ENCODE results near the gene DNAJC12. TPM values are rescaled to one million over a fixed set of nuclear protein-coding genes. Genes with fewer than 3 reads are reported as not detected.

Gene DNAJC12
- total RNA-seq, 2 experiments from 2014 or later, result not detected

DNA sequence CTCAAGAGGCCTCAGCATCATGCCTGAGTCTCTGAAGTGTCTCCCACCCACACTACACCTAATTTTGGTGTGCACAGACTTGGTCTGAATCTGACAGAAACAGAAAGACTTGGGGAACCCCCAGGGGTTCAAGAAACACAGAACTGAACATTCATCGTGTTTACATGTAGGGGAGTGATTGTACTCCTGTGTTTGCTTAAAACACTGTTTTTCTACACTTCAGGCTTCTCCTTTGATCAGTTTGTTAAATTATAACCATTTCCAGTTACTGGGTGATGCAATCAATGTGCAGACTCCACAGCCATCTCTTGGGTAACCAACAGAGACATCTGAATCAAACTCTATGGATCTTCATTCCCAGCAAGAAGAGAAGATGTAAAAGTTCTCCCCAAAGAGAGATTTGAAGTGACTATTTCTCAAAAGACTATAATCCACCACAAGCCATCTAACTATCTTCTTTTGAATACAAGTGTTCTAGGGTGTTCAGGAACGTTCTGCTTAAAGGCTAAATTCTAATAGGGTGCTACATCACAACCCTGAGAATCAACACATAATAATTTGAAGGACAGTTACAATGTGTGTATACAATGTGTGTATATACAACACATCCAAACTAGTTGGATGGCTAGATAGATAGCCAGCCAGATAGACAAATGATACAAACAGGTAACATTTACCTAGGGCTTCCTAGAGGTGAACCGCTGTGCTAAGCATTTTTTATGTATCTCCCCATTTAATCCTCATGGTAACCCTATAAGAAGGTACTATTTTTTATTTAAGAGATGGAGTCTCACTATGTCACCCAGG lies 34.2 kb downstream of the DNAJC12 start:
- no peaks in the 10 kb centered on the region for H3K36me3 ChIP-seq (ENCODE audit: insufficient read depth, low read length)
- Mint-ChIP-seq H3K4me3 (no peak overlapping the region), H3K9me3 (no peaks in the 10 kb centered on the region), H3K27me3 (no peaks in the 10 kb centered on the region), H3K27ac (no peak overlapping the region), H3K36me3 (ENCODE audit: low read depth) (no peaks in the 10 kb centered on the region), H3K4me1 (ENCODE audit: low read depth) (no peaks in the 10 kb centered on the region)
- CTCF ChIA-PET, result no interaction called here
- intact Hi-C loops (cut with DNase I, micrococcal nuclease), result no loop called here
- ATAC-seq (ENCODE audit: poor library complexity), result no peak
- H3K27ac ChIP-seq (ENCODE audit: low read depth in 1 of 2, low read length in 2 of 2), result no peak overlapping the region
- no peak for TF ChIP-seq CTCF (IDR thresholded peaks at IDR 0.05)
- H3K27me3 ChIP-seq (ENCODE audit: control insufficient read depth in 1 of 2, insufficient read depth in 2 of 2, low read length in 2 of 2), result no peaks in the 10 kb centered on the region
- POLR2A ChIA-PET, result no interaction called here
- no peak for DNase-seq
- H3K4me1 ChIP-seq (ENCODE audit: insufficient read depth, low read length), result no peaks in the 10 kb centered on the region
- no peaks in the 10 kb centered on the region for H3K9me3 ChIP-seq (ENCODE audit: control insufficient read depth in 1 of 2, insufficient read depth in 1 of 2, low read length in 2 of 2)
- H3K4me3 ChIP-seq (ENCODE audit: low read length), result no peak overlapping the region

DNA sequence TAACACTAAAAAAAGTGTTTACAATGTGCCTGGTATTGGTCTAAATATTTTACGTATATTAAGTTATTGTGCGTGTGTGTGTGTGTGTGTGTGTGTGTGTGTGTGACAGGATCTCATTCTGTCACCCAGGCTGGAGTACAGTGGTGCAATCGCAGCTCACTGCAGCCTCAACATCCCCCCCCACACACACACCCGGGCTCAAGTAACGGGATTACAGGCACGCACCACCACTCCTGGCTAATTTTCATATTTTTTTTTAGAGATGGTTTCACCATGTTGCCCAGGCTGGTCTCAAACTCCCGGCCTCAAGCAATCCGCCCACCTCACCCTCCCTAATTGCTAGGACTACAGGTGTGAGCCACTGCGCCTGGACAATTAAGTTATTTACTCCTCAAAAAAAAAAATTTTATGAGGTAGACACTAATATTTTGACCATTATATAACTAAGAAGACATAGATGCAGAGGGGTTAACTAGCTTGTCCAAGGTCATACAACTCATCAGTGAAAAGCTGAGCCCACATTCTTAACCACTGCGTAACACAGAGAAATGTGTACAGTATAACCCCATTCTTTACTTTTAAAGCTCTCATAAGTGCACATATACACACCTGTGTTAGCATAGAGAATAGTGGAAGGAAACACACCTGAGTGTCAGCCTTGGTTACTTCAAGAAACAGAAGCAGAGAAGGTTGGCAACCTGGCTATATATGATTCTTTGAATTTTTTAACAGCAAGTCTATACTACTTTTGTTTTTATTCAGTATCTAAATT lies 35.0 kb downstream of the DNAJC12 start:
- Histone ChIP-seq H3K27me3 (ENCODE audit: control insufficient read depth in 1 of 2, insufficient read depth in 2 of 2, low read length in 2 of 2) (no peaks in the 10 kb centered on the region), H3K4me3 (ENCODE audit: low read length) (no peak overlapping the region), H3K27ac (ENCODE audit: low read depth in 1 of 2, low read length in 2 of 2) (no peak overlapping the region), H3K36me3 (ENCODE audit: insufficient read depth, low read length) (no peaks in the 10 kb centered on the region), H3K9me3 (ENCODE audit: control insufficient read depth in 1 of 2, insufficient read depth in 1 of 2, low read length in 2 of 2) (no peaks in the 10 kb centered on the region), H3K4me1 (ENCODE audit: insufficient read depth, low read length) (no peaks in the 10 kb centered on the region)
- H3K4me1 Mint-ChIP-seq (ENCODE audit: low read depth), result no peaks in the 10 kb centered on the region
- no peak overlapping the region for H3K4me3 Mint-ChIP-seq
- DNase-seq, result no peak
- no peak overlapping the region for H3K27ac Mint-ChIP-seq
- ChIA-PET POLR2A (no interaction called here), CTCF (interaction anchor here (0.6 to 1.0 kb wide), 2 partner anchors 12 to 134 kb away, joined by 3 read pairs; no protein-coding TSS in a partner anchor)
- intact Hi-C loops (cut with DNase I, micrococcal nuclease), result no loop called here
- ATAC-seq (ENCODE audit: poor library complexity), result no peak
- no peak for TF ChIP-seq CTCF (IDR thresholded peaks at IDR 0.05)
- no peaks in the 10 kb centered on the region for H3K27me3 Mint-ChIP-seq
- no peaks in the 10 kb centered on the region for H3K9me3 Mint-ChIP-seq
- H3K36me3 Mint-ChIP-seq (ENCODE audit: low read depth), result no peaks in the 10 kb centered on the region

- H3K4me3 Mint-ChIP-seq, result no peak overlapping the region
- DNase-seq, result no peak
- POLR2A ChIA-PET, result no interaction called here
- no peaks in the 10 kb centered on the region for H3K27me3 ChIP-seq (ENCODE audit: control insufficient read depth in 1 of 2, insufficient read depth in 2 of 2, low read length in 2 of 2)
- no peaks in the 10 kb centered on the region for H3K9me3 ChIP-seq (ENCODE audit: control insufficient read depth in 1 of 2, insufficient read depth in 1 of 2, low read length in 2 of 2)
- H3K27ac Mint-ChIP-seq, result no peak overlapping the region
- no peak for TF ChIP-seq CTCF (IDR thresholded peaks at IDR 0.05)
- H3K4me1 Mint-ChIP-seq (ENCODE audit: low read depth), result no peaks in the 10 kb centered on the region
- H3K4me1 ChIP-seq (ENCODE audit: insufficient read depth, low read length), result no peaks in the 10 kb centered on the region
- intact Hi-C loops (cut with DNase I, micrococcal nuclease), result no loop called here
- no peaks in the 10 kb centered on the region for H3K36me3 Mint-ChIP-seq (ENCODE audit: low read depth)
- no peaks in the 10 kb centered on the region for H3K9me3 Mint-ChIP-seq
- CTCF ChIA-PET, result no interaction called here
- no peak for ATAC-seq (ENCODE audit: poor library complexity)
- no peaks in the 10 kb centered on the region for H3K27me3 Mint-ChIP-seq
- no peak overlapping the region for H3K4me3 ChIP-seq (ENCODE audit: low read length)
- H3K36me3 ChIP-seq (ENCODE audit: insufficient read depth, low read length), result no peaks in the 10 kb centered on the region
- no peak overlapping the region for H3K27ac ChIP-seq (ENCODE audit: low read depth in 1 of 2, low read length in 2 of 2)
Measured at GRCh38 chr10:67801118-67801517, 36.9 kb downstream of the DNAJC12 start.
